Body of pancreas (tissue), 4 donors: ENCODE results near the gene TOB1. TPM values are rescaled to one million over a fixed set of nuclear protein-coding genes. Genes with fewer than 3 reads are reported as not detected.
"Not testable (repeated sequence)": the region's sequence is repeated elsewhere in the genome, so short reads cannot be mapped to it uniquely, and the experiment has no call there.

Experiments
- ATAC-seq: fragments of 150-250 bp; one replicate; pipeline ENCODE4 v1.9.1; 2016
- DNase-seq, 4 donors: peaks; one replicate each; pipeline ENCODE4 v3.0.0-alpha.2; 2019
- H3K27ac ChIP-seq, 4 donors: fragments of 200-600 bp; sonication (generic); 1 replicate in 3 of 4; 2 replicates in 1 of 4; pipeline versions ENCODE4 v1.5.1 to v1.6.1; 2016 to 2019; ENCODE audit warnings: mild to moderate bottlenecking in 1 of 4, mixed read lengths in 1 of 4, moderate library complexity in 1 of 4
- H3K27me3 ChIP-seq, 2 donors: fragments of 200-600 bp; sonication (generic); one replicate each; pipeline ENCODE4 v1.6.0; 2016; ENCODE audit warnings: mild to moderate bottlenecking in 1 of 2
- H3K36me3 ChIP-seq, 2 donors: fragments of 200-600 bp; sonication (generic); replicated peaks in 1 of 2; 2 replicates each; pipeline ENCODE4 v1.5.1; 2016; ENCODE audit warnings: low read depth in 2 of 2; ENCODE audit not compliant: insufficient read depth in 1 of 2
- H3K4me1 ChIP-seq: fragments of 200-600 bp; sonication (generic); one replicate; pipeline ENCODE4 v1.6.0; 2016
- H3K4me3 ChIP-seq, 2 donors: fragments of 200-600 bp; sonication (generic); 1 replicate in 1 of 2; 2 replicates in 1 of 2; pipeline ENCODE4 v1.5.1; 2016 to 2019
- H3K9me3 ChIP-seq, 3 donors: fragments of 200-600 bp; sonication (generic); 1 replicate in 2 of 3; 2 replicates in 1 of 3; pipeline ENCODE4 v1.5.1; 2016
- POLR2A ChIP-seq, 3 donors: fragments of 450-650 bp; IDR thresholded peaks; one replicate each; pipeline ENCODE4 v1.6.1; 2016; ENCODE audit warnings: antibody characterized with exemption in 3 of 3, mild to moderate bottlenecking in 2 of 3
- WGBS, 2 donors: methylation state at CpG; one replicate each; pipeline ENCODE4 v1.1.5; 2017; 5-methylcytosine and 5-hydroxymethylcytosine counted together
- intact Hi-C: fragments of 100-400 bp; cut with DNase I; formaldehyde crosslinking; loops from one replicate; pipeline ENCODE4 v1.15.1; 2023
- total RNA-seq, 2 donors: library from RNA; depleted of rRNA; stranded (reverse); fragments of >200 nt; gene quantifications; one replicate each; pipeline ENCODE4 v1.1.0, GENCODE V29; 2016
- TF ChIP-seq, protein P1 (sequence below), 7 experiments: fragments of 450-650 bp in 4 of 7; fragments of 200-600 bp in 3 of 7; sonication (generic) in 3 of 7; IDR thresholded peaks; one replicate each; pipeline ENCODE4 v1.5.1; 2016 to 2019; ENCODE audit warnings: antibody characterized with exemption in 7 of 7

The TOB1 gene
- total RNA-seq, 2 donors from 2014 or later: 36.8 to 46.1 TPM

DNA sequence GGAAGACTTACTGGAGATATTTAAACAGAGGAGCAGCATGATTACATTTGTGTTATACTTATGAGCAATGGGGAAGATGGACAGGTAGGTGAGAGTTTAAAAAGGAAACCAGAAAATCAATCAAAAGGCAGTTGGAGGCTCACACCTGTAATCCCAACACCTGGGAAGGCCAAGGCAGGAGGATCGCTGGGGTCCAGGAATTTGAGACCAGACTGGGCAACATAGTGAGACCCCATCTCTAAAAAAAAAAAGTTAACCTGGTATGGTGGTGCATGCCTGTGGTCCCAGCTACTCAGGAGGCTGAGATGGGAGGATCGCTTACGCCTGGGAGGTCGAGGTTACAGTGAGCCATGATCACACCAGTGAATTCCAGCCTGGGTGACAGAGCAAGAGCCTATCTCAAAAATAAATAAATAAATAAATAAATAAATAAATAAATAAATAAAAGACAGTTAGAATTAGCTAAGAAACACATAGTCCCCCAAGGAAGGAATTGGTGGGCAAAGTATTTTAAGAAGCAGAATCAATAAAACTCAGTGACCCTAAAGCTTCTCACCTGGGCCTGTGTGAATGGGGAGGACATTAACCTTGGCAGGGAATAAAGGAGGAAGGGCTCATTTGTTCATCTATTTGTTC, 32.3 kb upstream of the TOB1 start:
- ATAC-seq (no peak), DNase-seq (no peak)
- intact Hi-C loops: no loop called here
- Histone ChIP-seq H3K4me1 (peaks cover 32% of the 10 kb centered on the region), H3K36me3 (no peaks in the 10 kb centered on the region), H3K27me3 (no peaks in the 10 kb centered on the region), H3K4me3 (no peak overlapping the region), H3K27ac (peak overlapping the region in 1 of 4 donors; percentile 18), H3K9me3 (no peaks in the 10 kb centered on the region)
- 88 to 95% methylated on average over 4 of the region's 4 CpGs for WGBS, 2 donors
- TF ChIP-seq, protein P1, sequence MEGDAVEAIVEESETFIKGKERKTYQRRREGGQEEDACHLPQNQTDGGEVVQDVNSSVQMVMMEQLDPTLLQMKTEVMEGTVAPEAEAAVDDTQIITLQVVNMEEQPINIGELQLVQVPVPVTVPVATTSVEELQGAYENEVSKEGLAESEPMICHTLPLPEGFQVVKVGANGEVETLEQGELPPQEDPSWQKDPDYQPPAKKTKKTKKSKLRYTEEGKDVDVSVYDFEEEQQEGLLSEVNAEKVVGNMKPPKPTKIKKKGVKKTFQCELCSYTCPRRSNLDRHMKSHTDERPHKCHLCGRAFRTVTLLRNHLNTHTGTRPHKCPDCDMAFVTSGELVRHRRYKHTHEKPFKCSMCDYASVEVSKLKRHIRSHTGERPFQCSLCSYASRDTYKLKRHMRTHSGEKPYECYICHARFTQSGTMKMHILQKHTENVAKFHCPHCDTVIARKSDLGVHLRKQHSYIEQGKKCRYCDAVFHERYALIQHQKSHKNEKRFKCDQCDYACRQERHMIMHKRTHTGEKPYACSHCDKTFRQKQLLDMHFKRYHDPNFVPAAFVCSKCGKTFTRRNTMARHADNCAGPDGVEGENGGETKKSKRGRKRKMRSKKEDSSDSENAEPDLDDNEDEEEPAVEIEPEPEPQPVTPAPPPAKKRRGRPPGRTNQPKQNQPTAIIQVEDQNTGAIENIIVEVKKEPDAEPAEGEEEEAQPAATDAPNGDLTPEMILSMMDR (IDR thresholded peaks at IDR 0.05): no peak
- no peak for TF ChIP-seq POLR2A (IDR thresholded peaks at IDR 0.05)

DNA sequence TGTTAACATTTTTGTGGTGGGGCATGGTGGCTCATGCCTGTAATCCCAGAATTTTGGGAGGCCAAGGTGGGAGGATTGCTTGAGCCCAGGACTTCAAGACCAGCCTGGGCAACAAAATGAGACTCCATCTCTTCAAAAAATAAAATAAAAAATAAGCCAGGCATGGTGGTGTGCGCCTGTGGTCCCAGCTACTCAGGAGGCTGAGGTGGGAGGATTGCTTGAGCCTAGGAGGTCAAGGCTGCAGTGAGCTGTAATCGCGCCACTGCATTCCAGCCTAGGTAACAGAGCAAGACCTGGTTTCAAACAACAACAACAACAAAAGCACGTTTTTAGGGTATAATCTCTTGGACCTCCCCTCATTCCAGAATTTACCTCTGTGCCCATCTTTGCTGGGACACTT, 28.4 kb upstream of the TOB1 start:
- H3K36me3 ChIP-seq, H3K4me3 ChIP-seq, H3K27me3 ChIP-seq, DNase-seq, H3K9me3 ChIP-seq, ATAC-seq, intact Hi-C loops, H3K27ac ChIP-seq: not testable (repeated sequence)
- WGBS, 2 donors: 82 to 87% methylated on average over 4 of the region's 4 CpGs
- peaks cover 22% of the 10 kb centered on the region for H3K4me1 ChIP-seq

DNA sequence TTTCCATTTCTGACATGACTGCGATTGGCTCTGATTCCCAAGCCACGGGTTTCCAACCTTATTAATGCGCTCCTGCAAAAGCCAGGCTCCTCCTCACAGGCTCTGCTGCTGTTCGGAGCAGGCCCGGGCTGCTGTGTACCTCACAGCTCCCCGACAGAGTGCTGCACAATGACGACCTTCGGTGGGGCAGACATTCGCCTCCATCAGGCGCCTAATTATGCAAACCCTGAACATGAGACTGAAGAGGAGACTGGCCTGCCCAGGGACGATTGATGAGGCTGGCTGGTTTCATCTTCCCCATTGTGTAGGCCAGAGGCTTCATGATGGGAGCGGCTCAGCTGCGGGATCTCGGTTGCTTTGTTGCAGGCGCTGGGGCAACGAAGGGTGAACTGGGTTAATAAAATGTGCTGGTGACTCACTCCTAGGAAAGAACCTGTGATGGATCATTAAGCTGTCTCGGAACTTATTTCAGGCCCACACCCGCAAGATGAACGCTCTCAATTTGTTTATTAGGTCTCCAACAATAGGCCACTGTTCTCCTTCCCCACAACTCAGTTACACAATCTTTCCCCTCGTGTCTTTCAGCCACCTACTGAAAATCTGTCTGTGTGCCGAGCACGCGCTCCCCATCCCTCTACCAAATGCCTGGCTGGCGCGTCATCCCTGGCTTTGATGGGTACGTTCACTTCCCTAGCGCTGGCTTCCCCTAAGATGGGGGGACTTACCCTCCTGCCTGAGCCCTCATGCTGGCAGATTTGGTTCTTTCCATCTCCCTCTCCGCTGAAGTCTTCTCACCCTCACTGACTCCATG, 27.2 kb upstream of the TOB1 start:
- Histone ChIP-seq H3K9me3 (no peaks in the 10 kb centered on the region), H3K36me3 (no peaks in the 10 kb centered on the region), H3K4me1 (peaks cover 26% of the 10 kb centered on the region), H3K27ac (peak overlapping the region; percentile 52 to 92 (median 88)), H3K4me3 (no peak overlapping the region), H3K27me3 (no peaks in the 10 kb centered on the region)
- intact Hi-C loops: no loop called here
- WGBS, 2 donors: 61 to 71% methylated on average over 26 to 28 of the region's 28 CpGs
- TF ChIP-seq, protein P1 (IDR thresholded peaks at IDR 0.05): no peak
- TF ChIP-seq POLR2A (IDR thresholded peaks at IDR 0.05): peak; percentile 44 to 81 (median 76)
- ATAC-seq: peak; percentile 87
- DNase-seq: peak; percentile 51 to 80 (median 70)

DNA sequence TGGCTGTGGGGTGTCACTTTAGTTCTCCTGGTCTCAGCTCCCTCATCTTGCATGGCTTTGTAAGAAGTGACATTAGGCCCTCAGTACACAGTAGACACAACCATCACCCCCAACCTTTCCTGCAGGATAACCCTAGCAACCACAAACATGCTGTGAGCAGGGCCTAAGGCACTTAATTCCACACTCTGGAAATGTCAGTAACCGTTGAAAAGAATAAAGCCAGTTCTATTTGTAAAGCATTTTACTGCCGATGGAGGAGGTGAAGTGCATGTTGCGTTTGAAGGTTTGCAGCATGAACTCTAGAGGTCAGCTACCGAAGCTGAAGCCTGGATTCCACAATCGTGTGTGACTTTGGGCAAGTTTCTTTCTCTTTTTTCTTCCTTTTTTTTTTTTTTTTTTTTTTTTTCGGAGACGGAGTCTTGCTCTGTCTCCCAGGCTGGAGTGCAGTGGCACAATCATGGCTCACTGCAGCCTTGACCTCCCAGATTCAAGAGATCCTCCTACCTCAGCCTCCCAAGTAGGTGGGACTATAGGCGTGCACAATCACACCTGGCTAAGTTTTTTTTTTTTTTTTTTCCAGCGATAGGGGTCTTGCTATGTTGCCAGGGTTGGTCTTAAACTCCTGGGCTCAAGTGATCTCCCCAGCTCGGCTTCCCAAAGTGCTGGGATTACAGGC, 26.1 kb upstream of the TOB1 start:
- H3K27ac ChIP-seq: peak overlapping the region in 3 of 4 donors; percentile 84 to 92 (median 91)
- intact Hi-C loops: no loop called here

More for the DNA sequence above, 26.1 kb upstream of the TOB1 start:
- Histone ChIP-seq H3K9me3 (no peaks in the 10 kb centered on the region), H3K36me3 (no peaks in the 10 kb centered on the region), H3K27me3 (no peaks in the 10 kb centered on the region), H3K4me3 (no peak overlapping the region), H3K4me1 (peaks cover 26% of the 10 kb centered on the region)
- WGBS, 2 donors: 63 to 67% methylated on average over 10 of the region's 10 CpGs
- DNase-seq (no peak), ATAC-seq (no peak)
- TF ChIP-seq, protein P1 (IDR thresholded peaks at IDR 0.05): no peak
- no peak for TF ChIP-seq POLR2A (IDR thresholded peaks at IDR 0.05)
